Activated T-helper 1 cell treated with Interleukin-2 at 50 U/mL for 16 hours (primary cell): ENCODE results near the gene FHDC1.

Source experiments
- DNase-seq: peaks from one replicate; pipeline ENCODE4 v3.0.0-alpha.2; 2020; ENCODE audit warnings: low read depth

The FHDC1 gene

DNA sequence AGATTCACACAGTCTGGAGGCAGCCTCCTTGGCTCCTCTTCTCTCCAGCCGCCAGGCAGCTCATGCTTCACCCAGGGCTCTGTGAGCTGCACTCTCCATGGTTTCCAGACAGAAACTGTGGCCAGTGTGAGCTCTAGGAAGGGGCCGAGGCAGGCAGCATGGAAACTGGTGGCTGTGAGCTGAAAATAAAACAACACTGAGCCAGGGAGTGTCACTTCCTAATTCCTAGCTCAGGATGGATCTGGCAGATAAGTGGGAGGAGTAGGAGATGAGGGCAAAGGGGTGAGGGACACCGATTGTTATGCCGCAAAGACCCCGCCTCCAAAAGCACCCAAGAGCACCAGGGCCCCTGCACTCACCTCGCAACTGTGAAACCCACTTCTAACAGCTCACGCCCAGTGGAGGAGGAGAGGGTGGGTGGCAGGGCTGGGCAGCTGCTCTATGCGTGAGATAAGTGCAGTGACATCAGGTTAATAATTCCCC is 69.8 kb downstream of the FHDC1 start:
- no peak for DNase-seq

DNA sequence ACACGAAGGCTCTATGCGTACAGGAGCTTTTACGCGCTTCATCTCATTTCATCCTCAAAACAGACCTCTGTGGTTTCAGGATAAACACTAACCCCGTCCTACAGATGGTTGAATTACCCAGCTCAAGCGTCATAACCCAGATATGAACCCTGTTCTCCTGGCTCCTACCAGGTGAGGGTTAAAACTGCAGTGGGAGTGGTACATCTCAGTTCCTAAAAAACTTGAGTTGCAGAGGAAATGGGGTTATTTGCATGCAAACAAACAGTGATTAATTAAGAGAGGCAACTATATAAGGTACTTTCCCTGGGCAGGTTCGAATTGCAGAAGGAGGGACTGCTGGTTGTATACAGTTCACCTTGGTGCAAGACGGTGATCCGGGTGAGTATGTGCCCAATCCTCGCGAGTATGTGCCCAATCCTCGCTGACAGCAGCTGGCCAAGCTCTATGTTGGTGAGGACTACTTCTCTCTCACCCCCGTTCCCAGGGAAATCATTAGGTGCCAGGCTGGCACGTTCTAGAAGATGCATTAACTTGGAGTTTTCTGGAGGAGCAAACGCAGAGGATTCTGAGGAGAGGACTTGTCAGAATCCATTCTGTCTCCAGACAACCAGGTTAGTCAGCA is 72.6 kb downstream of the FHDC1 start:
- DNase-seq = no peak

DNA sequence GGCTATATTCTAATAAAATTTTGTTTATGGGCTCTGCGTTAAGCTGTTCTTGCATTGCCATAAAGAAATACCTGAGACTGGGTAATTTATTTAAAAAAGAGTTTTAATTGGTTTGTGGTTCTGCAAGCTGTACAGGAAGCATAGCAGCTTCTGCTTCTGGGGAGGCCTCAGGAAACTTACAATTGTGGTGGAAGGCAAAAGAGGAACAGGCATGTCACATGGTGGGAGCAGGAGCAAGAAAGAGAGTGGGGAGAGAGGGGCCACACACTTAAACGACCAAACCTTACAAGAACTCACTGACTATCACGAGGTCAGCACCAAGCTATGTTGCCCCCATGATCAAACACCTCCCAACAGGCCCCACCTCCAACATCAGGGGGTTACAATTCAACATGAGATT is 74.0 kb downstream of the FHDC1 start:
- DNase-seq = no peak

DNA sequence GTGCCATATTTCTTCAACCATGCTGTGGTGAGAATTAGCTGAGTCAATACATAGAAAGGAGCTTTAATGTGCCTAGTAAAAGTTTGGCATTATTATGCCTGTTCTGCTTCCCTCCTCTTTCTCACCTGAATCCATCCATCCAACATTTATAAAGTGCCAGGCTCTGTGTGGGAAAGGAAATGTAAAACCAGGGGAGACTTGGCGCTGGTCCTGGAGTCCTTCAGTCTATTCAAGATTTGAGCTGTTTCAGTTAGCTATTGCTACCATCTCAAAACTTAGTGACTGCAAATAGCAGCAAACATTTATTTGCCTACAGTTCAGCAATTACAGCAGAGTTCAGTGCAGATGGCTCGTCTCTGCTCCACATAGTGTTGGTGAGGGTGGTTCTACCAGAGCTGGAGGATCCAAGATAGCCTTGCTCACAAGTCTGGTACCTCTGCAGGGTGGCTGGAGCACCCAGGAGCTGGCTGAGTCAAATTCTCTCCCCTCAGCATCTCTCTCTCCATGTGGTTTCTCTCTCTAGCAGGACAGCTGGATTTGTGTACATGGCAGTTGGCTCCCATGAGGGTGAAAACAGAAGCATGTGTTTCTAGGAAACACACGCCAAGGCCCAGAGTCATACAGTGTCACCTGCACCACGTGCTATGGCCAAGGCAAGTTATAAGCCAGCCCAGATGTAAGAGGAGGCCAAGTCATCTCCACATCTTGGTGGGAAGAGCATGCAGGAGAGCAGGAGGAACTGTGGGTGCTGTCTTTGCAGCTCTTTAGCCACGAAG is 77.3 kb downstream of the FHDC1 start:
- no peak for DNase-seq

DNA sequence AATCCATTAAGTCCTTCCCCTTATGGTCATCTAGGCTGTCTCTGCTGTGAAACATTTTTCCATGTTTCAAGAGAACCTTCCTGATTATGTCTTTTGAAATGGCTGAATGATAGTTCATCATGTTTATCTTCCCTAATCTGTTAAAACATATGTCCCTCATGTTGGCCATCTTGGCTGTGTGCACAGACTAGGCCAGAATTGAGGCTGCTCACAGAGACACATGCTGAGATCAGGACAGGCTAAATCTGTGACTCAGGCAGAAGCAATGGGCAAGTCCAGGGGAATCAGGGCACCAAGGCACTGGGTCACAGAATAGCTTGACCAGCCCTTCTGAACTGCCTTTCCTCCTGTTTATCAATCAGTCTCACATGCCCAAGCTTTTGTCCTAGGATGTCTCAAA is 78.3 kb downstream of the FHDC1 start:
- no peak for DNase-seq

DNA sequence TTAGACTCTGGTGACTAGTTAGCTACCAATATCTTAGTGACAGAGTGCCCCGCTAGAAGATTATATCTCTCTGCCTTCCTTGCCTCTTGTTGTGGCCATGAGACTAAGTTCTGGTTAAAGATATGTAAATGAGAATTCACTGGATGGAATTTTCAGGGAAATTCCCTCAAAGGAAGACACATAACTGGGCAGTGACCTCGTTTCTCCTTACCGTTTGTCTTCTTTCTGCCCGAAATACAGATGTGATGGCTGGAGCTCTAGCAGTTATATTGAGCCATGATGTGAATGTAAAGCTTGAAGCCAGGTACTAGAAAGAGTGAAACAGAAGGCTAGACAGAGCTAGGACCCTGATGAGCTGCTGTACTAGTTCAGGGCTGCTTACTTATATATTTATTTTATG is 80.5 kb downstream of the FHDC1 start:
- DNase-seq = no peak

DNA sequence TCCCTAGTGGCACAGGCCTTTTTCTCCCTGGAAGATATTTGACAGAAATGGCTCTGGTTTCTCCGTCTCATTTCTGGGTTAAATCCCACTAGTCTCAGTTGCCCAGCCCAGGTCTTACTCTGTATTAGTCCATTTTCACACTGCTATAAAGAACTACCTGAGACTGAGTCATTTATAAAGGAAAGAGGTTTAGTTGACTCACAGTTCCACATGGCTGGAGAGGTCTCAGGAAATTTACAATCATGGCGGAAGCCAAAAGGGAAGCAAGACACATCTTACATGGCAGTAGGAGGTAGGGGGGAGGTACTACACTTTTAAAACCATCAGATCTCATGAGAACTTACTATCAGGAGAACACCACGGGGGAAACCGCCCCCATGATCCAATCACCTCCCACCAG is 81.9 kb downstream of the FHDC1 start:
- DNase-seq = no peak

DNA sequence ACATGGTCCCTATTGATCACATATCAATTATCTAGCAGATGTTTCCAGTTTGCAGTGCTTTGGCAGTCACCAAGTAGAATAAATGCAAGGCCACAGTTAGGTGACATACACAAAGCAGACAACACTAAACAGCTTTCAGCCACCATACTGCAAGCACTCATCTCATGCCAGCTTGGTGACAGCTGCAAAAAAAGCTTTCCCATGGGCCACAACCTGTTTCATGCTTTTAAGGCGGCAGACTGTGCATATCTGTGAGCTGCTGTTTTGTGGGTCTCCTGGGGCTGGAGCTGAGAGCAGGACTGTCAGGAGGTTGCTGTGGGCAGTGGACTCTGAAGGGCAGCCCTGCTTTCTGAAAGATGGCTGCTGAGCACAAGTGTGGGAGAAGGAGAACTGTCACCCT is 82.6 kb downstream of the FHDC1 start:
- DNase-seq = no peak

DNA sequence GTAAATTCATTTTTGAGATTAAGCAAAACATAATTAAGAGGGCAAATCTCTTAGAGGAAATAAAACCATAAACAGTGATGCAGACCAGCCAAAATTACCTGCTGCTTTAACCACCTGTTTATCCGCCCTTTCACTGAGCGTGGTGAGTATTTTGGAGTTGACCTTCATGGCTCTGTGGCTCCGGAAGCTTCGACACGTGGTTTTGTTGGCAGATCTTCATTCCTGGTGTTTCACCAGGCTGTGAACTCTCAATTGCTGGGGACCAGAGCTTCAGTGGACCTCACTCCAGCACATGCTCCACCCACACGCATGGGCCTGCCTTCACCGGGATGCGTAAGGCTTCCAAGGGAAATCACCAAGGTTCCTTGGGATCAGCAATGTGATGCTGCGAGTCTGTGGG is 83.8 kb downstream of the FHDC1 start:
- no peak for DNase-seq

DNA sequence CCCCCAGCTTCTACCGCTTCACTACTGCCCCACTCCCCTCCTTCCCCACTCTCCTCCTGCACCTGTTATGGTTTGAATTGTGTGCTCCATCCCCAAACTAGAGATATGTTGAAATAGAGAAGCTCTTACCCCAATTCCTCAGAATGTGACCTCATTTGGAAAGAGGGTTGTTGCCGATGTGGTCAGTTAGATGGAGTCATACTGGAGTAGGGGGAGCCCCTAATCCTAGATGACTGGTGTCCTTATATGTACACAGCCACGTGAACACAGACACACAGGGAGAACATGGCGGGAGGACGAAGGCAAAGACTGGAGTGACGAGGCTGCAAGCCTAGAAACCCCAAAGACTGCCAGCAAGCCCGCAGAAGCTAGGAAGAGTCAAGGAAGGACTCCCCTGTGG is 84.3 kb downstream of the FHDC1 start:
- DNase-seq = no peak

DNA sequence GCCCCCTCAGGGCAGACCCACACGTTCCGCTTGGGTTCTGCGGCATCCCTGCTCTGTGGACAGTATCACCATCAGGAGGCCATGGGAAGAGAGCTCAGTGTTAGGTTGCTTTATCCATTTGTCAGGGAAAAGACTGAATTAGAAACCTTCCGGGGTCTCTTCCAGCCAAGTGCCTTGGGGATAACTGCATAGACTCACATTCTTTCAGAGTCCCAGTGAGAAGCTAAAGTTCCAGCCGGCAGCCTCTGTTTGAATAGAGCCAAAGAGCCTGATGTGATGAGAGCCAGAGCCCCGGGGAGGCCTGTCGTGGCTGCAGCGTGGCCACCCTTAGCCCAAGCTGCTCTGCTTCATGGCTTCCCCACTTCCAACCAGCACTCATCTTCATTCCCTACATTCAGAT is 85.2 kb downstream of the FHDC1 start:
- no peak for DNase-seq

DNA sequence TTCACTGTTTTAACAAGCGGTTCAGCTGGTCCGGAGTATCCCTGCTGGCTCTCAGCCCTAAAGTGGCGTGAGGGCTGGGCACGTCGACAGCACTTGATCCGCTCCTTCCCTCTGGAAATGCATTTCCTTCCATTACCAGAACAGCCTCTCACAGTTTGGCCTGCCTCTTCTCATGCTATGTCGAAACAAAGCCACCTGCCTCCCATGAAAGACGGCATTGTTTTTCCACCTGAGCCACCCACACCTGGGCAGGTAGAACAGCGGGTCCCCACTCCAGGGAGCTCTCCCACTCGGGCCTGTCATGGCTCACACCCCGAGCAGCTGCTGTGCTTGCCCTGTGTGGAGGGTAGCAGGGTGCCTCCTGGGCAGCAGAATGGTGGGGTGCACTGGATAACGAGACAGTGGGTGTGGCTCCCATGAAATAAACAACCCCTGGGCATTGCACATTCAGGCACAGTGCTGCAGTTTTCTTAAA is 86.2 kb downstream of the FHDC1 start:
- DNase-seq = no peak

DNA sequence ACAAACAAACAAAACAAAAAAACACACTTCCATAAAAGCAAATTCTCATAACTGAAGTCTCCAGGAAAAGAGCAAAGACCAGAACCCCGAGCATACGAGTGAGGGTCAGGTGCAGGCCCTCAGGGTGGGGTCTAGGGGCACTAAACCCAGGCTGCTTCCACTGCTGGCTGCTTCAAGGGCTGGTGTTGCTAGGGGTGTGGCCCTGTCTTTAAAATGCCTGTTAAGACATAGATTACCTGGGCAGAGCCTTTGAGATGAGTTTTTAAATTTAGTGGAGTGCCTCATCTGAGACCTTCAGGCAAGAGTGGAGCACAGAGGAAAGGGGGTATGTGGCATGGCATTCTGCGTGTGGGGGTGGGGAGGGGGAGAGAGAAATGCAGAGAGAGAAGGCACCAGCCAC is 87.0 kb downstream of the FHDC1 start:
- no peak for DNase-seq

DNA sequence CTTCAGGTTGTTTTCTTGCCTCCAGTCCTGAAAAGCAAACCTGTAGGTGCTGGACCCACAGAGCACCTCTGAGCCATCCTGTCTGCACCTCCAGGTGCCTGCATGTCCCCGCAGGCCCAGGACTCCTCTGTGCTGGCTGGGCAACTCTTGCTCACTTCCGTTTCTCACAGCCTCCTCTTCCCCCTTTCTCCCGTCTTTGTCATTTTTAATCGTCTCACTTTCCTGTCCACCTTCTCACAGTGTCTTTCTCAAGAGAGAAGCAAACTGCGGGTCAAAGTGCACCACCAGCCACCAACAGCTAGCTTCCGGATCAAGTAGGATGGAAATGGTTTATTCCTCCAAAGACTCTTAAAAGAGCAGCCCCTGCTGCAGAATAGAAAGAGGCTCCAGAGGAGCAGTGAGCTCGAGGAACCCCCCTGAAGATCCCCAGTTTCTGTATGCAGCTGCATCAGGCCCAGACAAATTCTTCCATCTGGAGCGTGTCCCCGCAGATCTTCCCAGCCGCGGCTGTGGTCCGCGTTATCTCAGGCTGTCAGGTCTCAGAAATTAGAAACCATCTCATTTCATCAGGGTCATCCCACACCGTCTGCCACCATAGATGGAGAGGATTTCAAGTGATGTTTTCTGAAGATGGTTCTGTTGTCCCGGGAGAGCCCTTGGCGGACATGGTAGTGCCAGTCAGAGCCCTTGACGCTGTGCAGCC is 87.7 kb downstream of the FHDC1 start:
- no peak for DNase-seq

DNA sequence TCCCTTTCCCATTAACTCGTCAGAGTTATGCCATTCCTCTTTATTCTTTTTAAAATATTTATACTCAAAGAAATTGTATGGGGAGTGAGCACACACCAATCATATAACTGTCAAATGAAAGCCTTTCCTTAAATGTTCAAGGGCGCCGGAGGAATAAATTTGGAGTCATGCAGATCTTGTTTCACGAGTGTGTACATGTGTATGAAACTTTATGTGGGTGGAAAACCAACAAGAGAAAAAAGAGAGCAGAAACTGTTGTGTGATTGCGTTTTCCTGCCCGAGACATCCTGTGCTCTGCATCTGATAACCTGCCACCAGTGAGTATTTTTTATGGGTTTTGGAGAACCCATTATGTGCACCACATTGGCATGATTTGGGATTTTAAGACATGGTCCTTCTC is 88.3 kb downstream of the FHDC1 start:
- no peak for DNase-seq

DNA sequence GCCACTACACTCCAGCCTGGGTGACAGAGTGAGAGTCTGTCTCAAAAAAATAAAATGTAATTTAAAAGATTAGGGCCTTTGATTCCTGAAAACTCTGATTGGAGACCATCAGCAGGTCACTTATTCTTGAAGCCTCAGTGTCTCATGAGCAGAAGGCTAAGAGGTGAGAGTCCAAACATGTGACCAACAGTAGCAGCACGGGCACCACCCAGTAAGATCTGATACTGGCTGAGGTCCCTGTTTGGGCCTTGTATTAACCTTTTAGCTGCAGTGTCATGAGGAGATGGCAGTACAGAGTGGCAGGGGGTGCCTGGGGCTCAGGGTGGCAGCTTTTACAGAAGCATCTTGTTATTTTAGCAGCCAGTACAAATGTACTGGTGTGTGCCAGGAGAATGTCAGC is 89.3 kb downstream of the FHDC1 start:
- no peak for DNase-seq

DNA sequence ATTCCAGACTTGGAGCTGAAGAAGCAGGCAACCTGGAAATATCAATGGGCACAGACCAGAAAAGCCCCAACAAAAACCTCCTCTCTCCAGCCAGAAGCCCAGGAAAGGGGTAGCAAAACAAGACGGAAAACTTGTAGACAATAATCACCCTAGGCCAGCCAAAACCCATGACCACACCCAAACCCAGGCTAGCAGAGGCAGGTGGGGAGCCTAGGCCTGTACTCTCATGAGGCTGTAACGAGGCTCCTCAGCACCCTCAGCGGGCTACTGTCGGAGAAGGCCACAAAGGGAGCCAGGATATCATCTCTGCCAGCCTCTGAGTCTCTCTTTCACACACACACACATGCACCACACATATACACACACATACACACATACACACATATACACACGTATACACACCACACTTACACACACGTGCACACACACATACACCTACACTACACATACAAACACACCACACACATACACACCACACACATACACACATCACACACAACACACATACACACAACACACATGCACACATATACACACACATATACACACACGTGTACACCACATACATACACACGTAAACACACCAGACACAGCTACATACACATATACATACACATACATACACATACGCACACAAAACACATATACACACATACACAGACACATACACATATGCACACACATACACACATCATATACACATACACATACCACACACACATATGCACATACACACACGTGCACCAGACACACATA is 90.6 kb downstream of the FHDC1 start:
- no peak for DNase-seq

DNA sequence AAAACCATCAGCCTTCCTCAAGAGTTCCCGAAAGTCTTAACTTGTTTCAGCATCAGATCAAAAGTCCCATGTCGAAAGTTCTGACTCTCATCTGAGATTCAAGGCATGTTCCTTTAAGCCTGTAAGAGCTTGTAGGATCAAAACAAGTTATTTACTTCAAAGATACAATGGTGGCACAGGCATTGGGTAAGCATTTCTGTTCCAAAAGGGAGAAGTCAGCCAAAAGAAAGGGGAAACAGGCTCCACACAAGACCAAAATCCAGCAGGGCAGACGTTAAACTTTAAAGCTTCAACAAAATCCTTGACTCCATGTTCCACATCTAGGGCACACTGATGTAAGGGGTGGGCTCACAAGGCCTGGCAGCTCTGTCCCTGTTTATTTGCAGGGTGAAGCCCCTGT is 91.7 kb downstream of the FHDC1 start:
- DNase-seq = no peak

DNA sequence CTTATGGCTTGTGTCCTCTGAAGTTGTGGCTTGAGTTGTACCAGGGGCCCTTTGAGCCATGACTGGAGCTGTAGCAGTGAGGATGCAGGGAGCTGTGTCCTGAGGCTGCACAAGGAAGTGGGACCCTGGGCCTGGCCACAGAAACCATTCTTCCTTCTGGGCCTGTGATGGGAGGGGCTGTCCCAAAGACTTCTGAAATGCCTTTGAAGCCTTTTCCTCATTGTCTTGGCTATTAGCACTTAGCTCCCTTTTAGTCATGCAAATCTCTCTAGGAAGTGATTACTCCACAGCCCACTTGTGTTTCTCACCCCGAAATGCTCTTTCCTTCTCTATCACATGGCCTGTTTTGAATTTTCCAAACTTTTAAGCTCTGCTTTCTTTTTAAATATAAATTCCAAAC is 92.4 kb downstream of the FHDC1 start:
- no peak for DNase-seq
